ENCODE measurements around the gene DHRS11.
"Not testable (repeated sequence)": the region's sequence is repeated elsewhere in the genome, so short reads cannot be mapped to it uniquely, and the experiment has no call there.

The DHRS11 gene

DNA sequence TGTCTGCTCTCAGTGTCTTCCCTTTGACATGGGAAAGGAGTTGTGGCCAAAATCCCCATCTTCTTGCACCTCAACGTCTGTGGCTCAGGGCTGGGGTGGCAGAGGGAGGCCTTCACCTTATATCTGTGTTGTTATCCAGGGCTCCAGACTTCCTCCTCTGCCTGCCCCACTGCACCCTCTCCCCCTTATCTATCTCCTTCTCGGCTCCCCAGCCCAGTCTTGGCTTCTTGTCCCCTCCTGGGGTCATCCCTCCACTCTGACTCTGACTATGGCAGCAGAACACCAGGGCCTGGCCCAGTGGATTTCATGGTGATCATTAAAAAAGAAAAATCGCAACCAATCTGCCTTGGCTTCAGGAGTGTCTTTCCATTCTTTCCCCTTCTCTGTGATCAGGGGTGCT is 8.8 kb downstream of the DHRS11 start:
- TF ChIP-seq POLR2A (IDR thresholded peaks at IDR 0.05; ENCODE audit: low read length) (no peak), GATA1 (IDR thresholded peaks at IDR 0.05; ENCODE audit: low read depth, low read length) (no peak)
- DNase-seq = peak; percentile 80 to 88

DNA sequence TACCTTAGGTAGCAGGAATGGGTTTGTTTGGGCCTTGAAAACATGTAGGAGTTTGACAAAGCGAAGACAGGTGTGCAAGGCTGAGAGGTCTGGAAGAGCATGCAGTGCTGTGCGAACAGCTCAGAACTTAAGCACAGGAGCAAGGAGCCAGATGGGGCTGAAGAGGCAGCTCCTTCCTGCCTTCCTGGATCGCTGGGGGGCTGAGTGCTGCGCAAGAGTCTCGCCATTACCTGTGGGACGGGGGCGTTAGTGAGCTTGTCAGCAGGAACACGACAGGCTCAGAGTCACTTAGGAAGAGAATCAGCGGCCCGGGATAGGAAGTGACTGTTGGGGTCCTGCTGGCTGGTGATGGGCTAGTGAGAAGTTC is 9.2 kb downstream of the DHRS11 start:
- TF ChIP-seq POLR2A (IDR thresholded peaks at IDR 0.05; ENCODE audit: low read length) = no peak
- DNase-seq = peak; percentile 64 to 76

DNA sequence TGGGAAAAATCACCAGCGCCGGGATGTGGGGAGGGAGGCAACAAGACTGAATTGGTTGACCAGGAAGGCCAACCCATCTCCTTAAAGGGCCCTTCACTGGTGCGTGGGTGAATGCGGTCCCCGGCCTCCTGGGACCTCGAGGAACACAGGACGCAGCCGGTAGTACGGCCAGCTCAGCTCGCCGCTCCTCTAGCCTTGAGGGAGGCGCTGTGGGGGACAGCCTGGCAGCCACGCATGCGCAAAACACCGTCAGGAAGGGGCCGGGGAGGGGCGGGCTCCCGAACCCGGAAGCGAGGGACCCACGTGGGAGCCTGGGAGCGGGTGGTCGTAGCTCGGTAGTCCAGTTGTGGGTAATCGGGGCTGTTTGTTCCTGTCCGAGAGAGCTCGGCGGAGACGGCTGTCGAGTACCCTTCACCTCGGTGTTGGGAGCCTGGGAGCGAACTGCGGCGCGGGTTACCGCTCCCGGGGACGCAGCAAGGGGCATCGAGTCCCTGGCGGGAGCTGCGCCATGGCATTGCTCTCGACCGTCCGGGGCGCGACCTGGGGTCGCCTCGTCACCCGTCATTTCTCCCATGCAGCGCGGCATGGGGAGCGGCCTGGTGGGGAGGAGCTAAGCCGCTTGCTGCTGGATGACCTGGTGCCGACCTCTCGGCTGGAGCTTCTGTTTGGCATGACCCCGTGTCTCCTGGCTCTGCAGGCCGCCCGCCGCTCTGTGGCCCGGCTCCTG is 9.8 kb downstream of the DHRS11 start, which contains the start of gene MRM1:
Gene MRM1 (plus strand): TSS at position 281 of the 727 bp plus-strand sequence. CDS start 228 bp downstream, at position 509.
- TF ChIP-seq GATA1 (IDR thresholded peaks at IDR 0.05; ENCODE audit: low read depth, low read length) (no peak), POLR2A (IDR thresholded peaks at IDR 0.05; ENCODE audit: low read length) (peak; percentile 91)
- peak; percentile 92 to 94 for DNase-seq

DNA sequence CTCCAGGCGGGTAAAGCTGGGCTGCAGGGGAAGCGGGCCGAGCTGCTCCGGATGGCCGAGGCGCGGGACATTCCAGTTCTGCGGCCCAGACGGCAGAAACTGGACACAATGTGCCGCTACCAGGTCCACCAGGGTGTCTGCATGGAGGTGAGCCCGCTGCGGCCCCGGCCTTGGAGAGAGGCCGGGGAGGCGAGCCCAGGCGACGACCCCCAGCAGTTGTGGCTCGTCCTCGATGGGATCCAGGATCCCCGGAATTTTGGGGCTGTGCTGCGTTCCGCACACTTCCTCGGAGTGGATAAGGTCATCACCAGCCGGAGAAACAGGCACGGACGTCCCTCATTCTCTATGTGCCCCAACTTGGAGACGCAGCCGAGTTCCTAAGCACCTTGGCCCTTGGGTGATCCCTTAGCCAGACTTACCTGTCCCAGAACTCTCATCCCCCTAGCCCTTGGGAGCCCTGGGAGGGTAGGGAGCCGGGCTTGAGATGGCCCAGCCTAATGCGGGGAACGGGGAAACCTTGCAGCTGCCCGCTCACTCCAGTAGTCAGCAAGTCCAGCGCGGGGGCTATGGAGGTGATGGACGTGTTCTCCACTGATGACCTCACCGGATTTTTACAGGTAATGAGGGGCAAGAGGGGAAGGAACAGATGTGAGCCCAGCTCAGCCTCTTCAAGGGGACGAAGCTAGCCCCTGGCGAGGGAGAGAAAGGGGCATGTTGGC is 10.5 kb downstream of the DHRS11 start:
- TF ChIP-seq GATA1 (IDR thresholded peaks at IDR 0.05; ENCODE audit: low read depth, low read length) (no peak), POLR2A (IDR thresholded peaks at IDR 0.05; ENCODE audit: low read length) (no peak)
- peak; percentile 48 to 61 for DNase-seq

DNA sequence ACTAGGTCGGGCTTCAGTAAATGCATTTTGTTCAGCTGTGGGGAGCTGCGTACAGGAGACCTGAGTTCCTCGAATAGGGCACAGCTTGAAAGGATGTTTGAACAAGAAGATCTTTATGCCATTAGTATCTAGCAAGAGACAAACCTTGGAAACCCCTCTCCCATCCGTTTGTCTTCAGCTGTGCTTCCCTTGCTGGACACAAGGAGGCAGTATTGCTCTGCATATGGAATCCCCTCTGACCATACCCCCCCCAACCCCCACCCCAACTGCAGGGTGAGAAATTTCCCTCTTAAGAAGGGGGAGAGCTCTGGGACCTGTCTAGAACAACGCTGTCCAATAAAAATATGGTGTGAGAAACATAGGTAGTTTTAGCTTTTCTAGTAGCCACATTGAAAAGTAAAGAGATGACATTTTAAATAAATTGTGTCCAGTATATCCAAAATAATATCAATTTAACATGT is 11.3 kb downstream of the DHRS11 start:
- TF ChIP-seq GATA1 (IDR thresholded peaks at IDR 0.05; ENCODE audit: low read depth, low read length) = no peak
- TF ChIP-seq POLR2A (IDR thresholded peaks at IDR 0.05; ENCODE audit: low read length) = no peak
- DNase-seq = peak; percentile 84 to 86

DNA sequence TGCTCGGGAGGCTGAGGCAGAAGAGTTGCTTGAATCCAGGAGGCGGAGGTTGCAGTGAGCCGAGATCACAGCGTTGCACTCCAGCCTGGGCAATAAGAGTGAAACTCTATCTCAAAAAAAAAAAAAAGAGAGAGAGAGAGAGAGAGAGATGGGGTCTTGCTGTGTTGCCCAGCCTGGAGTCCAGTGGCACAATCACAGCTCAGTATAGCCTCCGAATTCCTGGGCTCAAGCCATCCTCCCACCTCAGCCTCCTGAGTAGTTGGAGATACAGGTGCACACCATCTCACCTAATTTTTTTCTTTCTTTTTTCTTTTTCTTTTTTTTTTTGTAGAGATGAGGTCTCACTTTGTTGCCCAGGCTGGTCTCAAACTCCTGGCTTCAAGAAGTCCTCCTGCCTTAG is 13.3 kb downstream of the DHRS11 start:
- DNase-seq = not testable (repeated sequence)

DNA sequence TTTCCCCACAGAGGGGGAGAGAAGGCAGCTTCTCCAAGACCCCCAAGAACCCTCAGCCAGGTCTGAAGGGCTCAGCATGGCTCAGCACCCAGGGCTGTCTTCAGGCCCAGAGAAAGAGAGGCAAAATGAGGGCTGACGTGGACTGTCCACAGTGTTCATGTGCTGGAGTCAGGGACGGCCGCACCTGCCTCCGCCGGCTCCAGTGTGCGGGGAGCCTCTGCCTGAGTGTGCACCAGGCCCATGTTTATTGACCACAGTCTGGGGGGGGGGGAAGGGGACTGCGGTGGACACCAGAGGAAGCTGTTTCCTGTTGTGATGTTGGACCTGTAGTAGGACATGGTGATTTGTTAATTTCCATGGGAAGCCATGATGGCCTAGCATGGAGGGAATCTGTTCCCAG is 16.6 kb downstream of the DHRS11 start:
- DNase-seq = no peak
- TF ChIP-seq POLR2A (IDR thresholded peaks at IDR 0.05; ENCODE audit: low read length) (no peak), GATA1 (IDR thresholded peaks at IDR 0.05; ENCODE audit: low read depth, low read length) (no peak)

DNA sequence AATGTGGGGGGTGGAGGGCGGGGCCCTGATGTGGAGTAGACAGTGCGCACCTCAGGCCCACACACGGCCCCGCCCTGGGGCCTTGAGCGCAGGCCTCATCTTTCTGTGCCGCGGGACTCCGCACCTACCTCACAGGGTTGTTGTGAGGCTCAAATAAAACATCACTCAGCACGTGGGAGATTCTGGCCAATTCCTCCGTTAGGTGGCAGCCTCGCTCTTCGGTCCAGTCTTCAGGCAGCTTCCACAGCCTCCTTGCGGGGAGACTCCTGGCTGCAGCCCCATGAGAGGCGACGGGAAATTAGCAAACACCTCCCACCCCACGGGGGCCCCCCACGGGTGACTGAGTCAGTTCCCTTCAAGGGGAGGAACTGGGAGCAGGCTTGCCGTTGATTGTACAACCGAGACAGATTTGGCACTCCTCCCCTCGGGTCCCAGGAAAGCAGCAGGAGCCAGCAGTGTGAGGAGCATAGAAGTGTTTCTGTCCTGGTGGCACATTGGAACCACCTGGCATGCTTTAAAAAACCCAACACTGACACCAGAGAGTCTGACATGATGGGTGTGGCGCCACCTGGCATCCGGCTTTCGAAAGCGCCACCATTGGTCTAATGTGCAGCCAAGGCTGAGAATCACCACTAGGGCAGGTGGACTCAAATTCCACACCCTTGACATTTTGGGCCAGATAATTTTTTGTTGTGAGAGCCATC is 17.3 kb downstream of the DHRS11 start:
- no peak for TF ChIP-seq GATA1 (IDR thresholded peaks at IDR 0.05; ENCODE audit: low read depth, low read length)
- no peak for TF ChIP-seq POLR2A (IDR thresholded peaks at IDR 0.05; ENCODE audit: low read length)
- peak; percentile 34 to 60 for DNase-seq

DNA sequence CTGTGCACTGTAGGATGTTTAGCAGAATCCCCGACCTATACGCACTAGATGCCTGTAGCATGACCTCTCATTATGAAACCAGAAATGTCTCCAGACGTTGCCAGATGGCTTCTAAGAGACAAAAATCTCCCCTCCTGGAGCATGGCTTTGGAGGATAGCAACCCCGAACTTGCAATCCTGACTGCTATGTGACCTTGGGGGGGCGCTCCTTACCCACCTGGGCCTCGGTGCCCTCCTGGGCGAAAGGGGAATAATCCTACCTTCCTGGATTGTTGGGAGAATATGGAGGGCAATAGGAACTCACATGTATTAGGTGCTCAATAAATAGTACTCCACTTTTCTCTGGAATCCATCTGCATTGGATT is 17.8 kb downstream of the DHRS11 start:
- DNase-seq = no peak
- no peak for TF ChIP-seq GATA1 (IDR thresholded peaks at IDR 0.05; ENCODE audit: low read depth, low read length)
- TF ChIP-seq POLR2A (IDR thresholded peaks at IDR 0.05; ENCODE audit: low read length) = no peak

DNA sequence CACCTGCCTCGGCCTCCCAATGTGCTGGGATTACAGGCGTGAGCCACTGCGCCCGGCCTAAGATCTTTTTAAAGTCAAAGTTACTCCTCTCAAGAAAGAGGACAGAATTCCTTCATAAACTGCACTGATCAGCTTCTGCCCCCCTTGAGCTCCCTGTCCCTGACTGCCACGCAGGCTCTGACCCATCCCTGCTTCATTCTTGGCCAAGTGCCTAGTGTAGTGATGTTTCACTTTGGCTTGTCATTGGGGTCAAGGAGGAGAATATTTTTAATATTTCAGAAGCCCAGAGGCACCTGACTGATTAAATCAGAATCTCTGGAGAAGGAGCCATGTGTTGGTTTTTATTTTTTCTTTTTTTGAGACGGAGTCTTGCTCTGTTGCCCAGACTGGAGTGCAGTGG is 18.8 kb downstream of the DHRS11 start:
- TF ChIP-seq GATA1 (IDR thresholded peaks at IDR 0.05; ENCODE audit: low read depth, low read length) (no peak), POLR2A (IDR thresholded peaks at IDR 0.05; ENCODE audit: low read length) (no peak)
- peak; percentile 71 to 81 for DNase-seq

DNA sequence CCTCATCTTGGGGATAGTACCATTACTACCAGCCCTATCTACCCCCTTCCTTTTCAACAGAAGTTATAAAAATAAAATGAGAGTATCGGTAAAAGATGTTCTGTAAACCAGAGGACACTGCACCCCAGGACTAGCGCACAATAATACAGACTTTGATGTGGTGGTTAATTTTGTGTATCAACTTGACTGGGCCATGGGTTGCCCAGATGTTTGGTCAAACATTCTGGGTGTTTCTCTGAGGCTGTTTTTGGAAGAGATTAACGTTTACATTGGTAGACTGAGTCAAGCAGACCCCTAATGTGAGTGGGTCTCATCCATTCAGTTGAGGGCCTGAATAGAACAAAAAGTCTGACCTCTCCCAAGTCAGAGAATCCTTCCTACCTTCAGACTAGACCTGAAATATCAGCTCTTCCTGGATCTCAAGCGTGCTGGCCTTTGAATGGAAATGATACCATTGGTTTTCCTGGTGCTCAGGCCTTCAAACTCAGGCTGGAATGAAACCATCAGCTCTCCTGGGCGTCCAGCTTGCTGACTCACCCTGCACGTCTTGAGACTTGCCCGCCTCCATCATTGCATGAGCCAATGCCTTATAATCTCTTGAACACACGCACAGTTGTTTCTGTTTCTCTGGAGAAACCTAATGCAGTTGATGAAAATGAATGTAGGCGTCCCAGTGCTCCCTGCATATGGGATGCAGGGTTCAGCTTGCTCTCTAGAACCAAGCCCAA is 19.8 kb downstream of the DHRS11 start:
- DNase-seq = peak; percentile 82 to 85

DNA sequence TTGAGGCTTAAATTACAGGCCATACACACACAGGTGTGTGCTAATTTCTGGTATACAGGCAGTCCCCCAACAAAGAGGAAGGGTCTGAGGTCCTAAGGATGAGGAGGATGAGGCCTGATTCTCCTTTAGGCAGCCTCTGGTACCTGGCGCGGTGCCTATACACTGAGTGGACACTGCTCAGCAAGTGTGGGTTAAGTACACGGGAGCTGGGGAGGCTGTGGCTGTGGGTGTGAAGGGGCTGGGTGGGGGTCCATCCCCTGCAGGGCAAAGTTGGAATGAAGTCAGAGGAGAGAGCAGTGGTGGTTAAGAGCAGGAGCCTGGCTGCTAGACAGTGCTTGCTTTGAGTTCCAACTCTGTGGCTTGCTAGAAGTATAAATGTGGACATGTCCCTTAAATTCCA is 20.6 kb downstream of the DHRS11 start:
- TF ChIP-seq GATA1 (IDR thresholded peaks at IDR 0.05; ENCODE audit: low read depth, low read length) (no peak), POLR2A (IDR thresholded peaks at IDR 0.05; ENCODE audit: low read length) (no peak)
- no peak for DNase-seq

More for the DNA sequence above, 19.8 kb downstream of the DHRS11 start:
- no peak for TF ChIP-seq GATA1 (IDR thresholded peaks at IDR 0.05; ENCODE audit: low read depth, low read length)
- TF ChIP-seq POLR2A (IDR thresholded peaks at IDR 0.05; ENCODE audit: low read length) = no peak

DNA sequence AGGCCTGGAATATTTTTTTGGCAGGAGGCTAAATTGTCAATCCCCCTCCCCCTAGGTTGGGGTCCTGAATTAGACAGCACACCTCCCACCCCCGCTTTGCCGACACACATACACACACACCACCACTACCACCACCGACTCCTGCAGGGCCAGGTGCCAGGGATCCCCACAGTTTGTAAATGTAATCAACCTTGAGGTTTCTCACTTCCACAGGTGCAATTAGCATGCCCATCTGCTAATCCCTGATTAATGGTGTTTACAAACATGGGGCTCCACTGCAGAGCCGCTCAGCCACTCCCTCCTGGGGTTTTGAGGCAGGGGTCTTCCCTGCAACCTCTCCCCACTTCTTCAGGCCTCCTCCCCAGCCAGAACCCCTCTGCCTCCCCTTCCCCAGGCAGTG is 21.5 kb downstream of the DHRS11 start:
- DNase-seq = no peak
- TF ChIP-seq GATA1 (IDR thresholded peaks at IDR 0.05; ENCODE audit: low read depth, low read length) = no peak

DNA sequence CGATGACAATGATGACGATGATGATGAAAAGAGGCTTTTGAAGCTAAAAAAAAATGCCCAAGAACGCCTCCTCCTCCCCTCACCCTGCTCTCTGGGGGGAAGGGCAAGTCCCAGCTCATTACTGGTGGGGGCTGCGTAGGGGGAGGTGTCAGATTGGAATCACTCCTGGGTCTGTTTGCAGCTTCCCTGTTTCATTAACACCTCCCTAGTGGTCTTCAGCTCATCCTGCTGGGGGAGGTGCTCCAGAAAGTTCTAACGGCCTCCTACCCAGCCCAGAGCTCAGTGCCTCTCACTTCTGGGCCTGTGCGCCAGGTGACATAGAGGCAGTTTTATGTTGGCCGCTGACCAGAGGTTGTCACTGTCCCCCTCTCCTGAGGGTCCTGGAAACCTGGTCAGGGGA is 22.4 kb downstream of the DHRS11 start:
- no peak for DNase-seq
- no peak for TF ChIP-seq POLR2A (IDR thresholded peaks at IDR 0.05; ENCODE audit: low read length)
- no peak for TF ChIP-seq GATA1 (IDR thresholded peaks at IDR 0.05; ENCODE audit: low read depth, low read length)
